HUES6 (cell line): ENCODE measurements around the gene MAB21L3.
"Not testable (repeated sequence)": the region's sequence is repeated elsewhere in the genome, so short reads cannot be mapped to it uniquely, and the experiment has no call there.

Experiments used
- H3K27ac ChIP-seq: 2 replicates; pipeline ENCODE4 v1.7.0; 2013; ENCODE audit warnings: low read depth, mild to moderate bottlenecking, low read length, inconsistent platforms
- H3K27me3 ChIP-seq: 2 replicates; pipeline ENCODE4 v1.6.1; 2013; ENCODE audit warnings: low read length; ENCODE audit not compliant: control insufficient read depth, insufficient read depth
- H3K36me3 ChIP-seq: 2 replicates; pipeline ENCODE4 v1.6.1; 2013; ENCODE audit warnings: low read length; ENCODE audit not compliant: control insufficient read depth, insufficient read depth
- H3K4me1 ChIP-seq: 2 replicates; pipeline ENCODE4 v1.6.1; 2013; ENCODE audit warnings: low read length; ENCODE audit not compliant: control insufficient read depth, insufficient read depth
- H3K4me3 ChIP-seq: 2 replicates; pipeline ENCODE4 v1.5.1; 2013; ENCODE audit warnings: low read depth, low read length
- H3K9ac ChIP-seq: one replicate; pipeline ENCODE4 v1.6.1; 2013; ENCODE audit warnings: mild to moderate bottlenecking, low read length
- H3K9me3 ChIP-seq: 2 replicates; pipeline ENCODE4 v1.6.1; 2013; ENCODE audit warnings: low read depth, low read length; ENCODE audit not compliant: control insufficient read depth, insufficient read depth

MAB21L3 gene

DNA sequence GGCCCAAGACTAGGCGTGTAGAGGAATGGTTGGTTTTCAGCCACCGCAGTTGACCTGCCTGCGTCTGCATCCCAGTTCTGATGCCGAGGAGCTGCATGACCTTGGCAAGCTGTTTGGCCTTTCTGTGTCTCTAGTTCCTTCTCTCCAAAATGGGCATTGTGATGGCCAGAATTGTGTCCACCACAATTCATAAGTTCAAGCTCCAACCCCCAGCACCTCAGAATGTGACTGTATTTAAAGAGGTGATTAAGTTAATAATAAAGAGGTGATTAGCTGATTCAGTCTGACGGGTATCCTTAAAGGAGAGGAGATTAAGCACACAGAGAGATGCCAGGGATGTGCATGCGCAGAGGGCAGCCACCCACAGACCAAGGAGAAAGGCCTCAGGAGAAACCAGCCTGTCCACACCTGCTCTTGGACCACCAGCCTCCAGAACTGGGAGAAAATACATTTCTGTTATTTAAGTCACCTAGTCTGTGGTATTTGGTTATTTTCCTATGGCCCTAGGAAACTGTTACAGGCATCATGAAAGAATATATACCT lies 28.5 kb downstream of the MAB21L3 start:
- no peaks in the 10 kb centered on the region for H3K36me3 ChIP-seq
- peaks cover 6% of the 10 kb centered on the region for H3K9me3 ChIP-seq
- no peak overlapping the region for H3K9ac ChIP-seq
- H3K27ac ChIP-seq = no peak overlapping the region
- no peaks in the 10 kb centered on the region for H3K27me3 ChIP-seq
- no peak overlapping the region for H3K4me3 ChIP-seq
- no peaks in the 10 kb centered on the region for H3K4me1 ChIP-seq

DNA sequence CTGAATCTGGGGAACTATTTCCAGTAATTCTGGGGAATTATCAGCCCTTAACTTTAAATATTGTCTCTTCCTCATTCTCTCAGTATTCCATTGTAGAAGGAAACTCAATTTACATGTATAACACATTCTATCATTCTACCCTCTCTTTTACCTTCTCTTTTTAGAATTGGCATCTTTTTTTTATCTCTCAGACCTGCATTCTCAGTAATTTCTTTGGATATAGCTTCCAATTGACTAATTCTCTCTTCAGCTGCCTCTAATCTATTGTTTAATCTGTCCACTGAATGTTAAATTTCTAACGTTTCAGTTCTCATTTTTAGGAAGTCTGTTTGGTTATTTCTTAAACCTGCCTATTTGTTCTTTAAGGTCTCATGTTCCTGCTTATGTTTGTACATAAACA lies 33.0 kb downstream of the MAB21L3 start:
- Histone ChIP-seq H3K4me1 (0 out of 2 replicates have a peak, but pooled peaks cover 3% of the 10 kb centered on the region), H3K9ac (no peak overlapping the region), H3K27me3 (no peaks in the 10 kb centered on the region), H3K27ac (no peak overlapping the region), H3K36me3 (no peaks in the 10 kb centered on the region), H3K4me3 (no peak overlapping the region), H3K9me3 (peaks cover 13% of the 10 kb centered on the region)

DNA sequence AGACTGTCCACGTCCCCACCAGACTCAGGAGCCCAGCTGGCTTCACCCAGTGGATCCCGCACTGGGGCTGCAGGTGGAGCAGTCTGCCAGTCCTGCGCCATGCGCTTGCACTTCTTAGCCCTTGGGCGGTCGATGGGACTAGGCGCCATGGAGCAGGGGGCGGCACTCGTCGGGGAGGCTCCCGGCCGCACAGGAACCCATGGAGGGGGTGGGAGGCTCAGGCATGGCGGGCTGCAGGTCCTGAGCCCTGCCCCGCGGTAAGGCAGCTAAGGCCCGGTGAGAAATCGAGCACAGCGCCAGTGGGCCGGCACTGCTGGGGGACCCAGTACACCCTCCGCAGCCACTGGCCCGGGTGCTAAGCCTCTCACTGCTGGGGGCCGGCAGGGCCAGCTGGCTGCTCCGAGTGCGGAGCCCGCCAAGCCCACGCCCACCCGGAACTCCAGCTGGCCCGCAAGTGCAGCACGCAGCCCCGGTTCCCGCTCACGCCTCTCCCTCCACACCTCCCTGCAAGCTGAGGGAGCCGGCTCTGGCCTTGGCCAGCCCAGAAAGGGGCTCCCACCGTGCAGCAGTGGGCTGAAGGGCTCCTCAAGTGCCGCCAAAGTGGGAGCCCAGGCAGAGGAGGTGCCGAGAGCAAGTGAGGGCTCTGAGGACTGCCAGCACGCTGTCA lies 35.4 kb downstream of the MAB21L3 start:
- peaks cover 13% of the 10 kb centered on the region for H3K9me3 ChIP-seq
- not testable (repeated sequence) for H3K9ac ChIP-seq, H3K27me3 ChIP-seq, H3K27ac ChIP-seq, H3K4me1 ChIP-seq, H3K36me3 ChIP-seq, H3K4me3 ChIP-seq

DNA sequence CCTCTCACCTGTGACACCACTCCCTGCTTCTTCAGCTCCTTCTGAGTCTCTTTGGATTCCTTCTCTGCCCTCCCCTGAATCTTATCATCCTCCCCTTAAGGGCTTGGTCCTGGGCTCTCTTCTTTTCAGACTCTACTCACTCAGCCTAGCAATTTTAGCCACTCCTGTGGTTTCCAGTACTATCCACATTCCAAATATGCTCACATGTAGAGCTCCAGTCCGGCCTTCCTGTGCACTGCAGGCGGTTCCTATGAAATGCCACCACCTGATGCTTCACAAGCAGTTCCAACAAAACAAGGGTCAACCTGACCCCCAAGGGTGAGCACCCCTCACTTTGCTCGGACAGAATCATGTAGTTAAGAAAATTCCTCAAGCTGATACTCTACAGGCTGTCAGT lies 35.9 kb downstream of the MAB21L3 start:
- Histone ChIP-seq H3K9me3 (peaks cover 13% of the 10 kb centered on the region), H3K9ac (no peak overlapping the region), H3K4me1 (peaks cover 6% of the 10 kb centered on the region; the same call in 1 of the 2 replicates), H3K27ac (no peak overlapping the region), H3K4me3 (no peak overlapping the region), H3K27me3 (peaks cover 10% of the 10 kb centered on the region), H3K36me3 (no peaks in the 10 kb centered on the region)

DNA sequence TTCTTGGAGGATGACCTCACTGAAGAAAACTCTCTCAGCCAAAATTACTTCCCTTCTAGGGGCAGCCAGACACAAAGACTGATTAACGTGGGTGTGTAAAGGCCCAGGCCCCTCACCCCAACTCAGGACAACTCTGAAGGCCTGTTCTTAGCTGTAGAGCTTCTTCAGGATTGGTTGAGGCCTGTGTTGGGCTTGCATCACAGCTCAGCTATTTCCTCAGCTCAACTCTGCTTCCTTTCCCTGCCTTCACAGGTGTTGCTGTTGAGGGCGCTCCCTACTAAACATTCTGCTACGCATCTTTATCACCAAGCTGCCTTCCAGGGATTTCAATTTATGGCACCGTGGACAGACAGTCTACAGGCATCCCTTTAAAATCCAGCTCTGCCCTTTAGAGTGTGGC lies 36.8 kb downstream of the MAB21L3 start:
- no peaks in the 10 kb centered on the region for H3K36me3 ChIP-seq

DNA sequence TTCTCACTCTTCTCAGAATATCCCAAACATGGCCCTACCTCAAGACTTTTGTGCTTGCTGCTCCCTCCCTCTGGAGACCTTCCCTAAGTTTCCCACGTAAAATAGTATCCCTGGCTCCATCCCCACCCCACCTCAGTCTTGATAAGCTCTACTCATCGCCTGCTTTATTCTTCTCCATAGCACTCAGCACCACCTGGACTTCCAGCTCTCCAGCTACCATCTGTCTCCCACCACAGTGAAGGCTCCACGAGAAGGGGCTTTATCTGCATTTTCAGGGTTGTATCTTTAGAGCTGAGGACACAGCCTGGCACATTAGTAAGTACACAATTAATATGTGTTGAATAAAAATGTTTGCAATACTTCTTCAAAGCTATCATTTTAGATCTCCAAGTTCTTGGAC lies 37.8 kb downstream of the MAB21L3 start:
- peaks cover 12% of the 10 kb centered on the region for H3K9me3 ChIP-seq
- peaks cover 6% of the 10 kb centered on the region for H3K4me1 ChIP-seq
- no peak overlapping the region for H3K4me3 ChIP-seq
- no peaks in the 10 kb centered on the region for H3K36me3 ChIP-seq
- no peak overlapping the region for H3K9ac ChIP-seq
- H3K27ac ChIP-seq = no peak overlapping the region
- peaks cover 12% of the 10 kb centered on the region for H3K27me3 ChIP-seq

More for the DNA sequence above, 36.8 kb downstream of the MAB21L3 start:
- peaks cover 6% of the 10 kb centered on the region for H3K4me1 ChIP-seq
- peaks cover 13% of the 10 kb centered on the region for H3K9me3 ChIP-seq
- no peak overlapping the region for H3K9ac ChIP-seq
- H3K4me3 ChIP-seq = no peak overlapping the region
- no peak overlapping the region for H3K27ac ChIP-seq
- peaks cover 12% of the 10 kb centered on the region for H3K27me3 ChIP-seq

DNA sequence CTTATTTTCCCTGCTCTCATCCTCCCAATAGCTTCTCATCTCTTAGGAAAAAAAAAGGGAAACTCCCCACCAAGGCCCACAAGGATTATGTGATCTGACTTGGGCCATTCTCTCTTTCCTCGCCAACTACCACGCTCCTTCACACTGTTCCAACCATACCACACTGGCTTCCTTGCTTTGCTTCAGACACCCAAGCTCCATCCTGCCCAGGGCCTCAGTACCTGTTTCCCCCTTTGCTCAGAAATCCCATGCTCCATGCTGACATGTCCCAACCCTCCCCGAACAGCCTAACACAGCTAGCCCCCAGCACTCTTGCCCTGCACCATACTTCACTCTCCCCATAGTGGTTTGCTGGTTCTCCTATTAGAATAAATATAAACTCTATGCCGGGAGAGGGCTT lies 39.2 kb downstream of the MAB21L3 start:
- H3K9me3 ChIP-seq = 0 out of 2 replicates have a peak, but pooled peaks cover 1% of the 10 kb centered on the region
- no peak overlapping the region for H3K9ac ChIP-seq
- H3K36me3 ChIP-seq = no peaks in the 10 kb centered on the region
- H3K4me3 ChIP-seq = no peak overlapping the region
- H3K4me1 ChIP-seq = peaks cover 6% of the 10 kb centered on the region
- no peak overlapping the region for H3K27ac ChIP-seq
- peaks cover 12% of the 10 kb centered on the region for H3K27me3 ChIP-seq

DNA sequence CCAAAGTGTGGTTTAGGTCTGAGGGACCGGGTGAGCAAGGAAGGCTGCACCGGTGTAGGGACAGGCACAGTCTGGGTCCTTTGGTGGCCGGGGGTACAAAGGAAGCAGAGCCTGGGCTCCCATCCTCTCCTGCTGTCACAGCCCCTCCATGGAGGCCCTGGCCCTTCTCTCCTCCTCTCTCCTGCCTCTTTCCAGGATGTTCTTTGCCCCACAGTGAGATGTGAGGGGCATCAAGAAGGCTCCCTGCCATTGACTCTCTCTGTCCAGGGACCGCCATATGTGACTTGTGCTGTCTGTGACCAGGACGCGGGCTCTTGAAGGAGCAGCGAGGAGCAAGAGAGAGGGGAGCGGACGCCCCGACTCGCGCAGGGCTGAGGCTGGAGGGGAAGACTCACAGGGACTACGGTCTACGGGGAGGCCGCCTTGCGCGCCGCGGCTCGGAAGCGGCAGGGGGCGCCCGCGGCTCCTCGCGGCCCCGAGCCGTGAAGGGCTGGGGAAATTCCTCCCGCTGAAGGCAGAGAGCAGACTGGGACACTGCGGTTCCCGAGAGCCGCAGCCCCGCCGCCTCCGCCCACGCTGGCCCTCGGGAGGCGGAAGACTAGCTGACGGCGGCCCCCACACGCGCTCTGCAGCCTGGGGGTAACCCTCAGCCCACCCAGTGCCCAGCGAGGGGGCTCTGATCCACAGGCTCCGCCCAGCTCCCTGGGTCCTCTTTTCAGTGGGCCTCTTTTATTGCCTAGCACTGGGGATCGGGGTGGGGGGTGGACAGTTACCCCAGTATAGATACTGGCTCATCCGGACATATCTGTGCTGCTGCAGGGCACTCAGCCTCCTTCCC lies 40.8 kb downstream of the MAB21L3 start:
- Histone ChIP-seq H3K4me1 (peaks cover 6% of the 10 kb centered on the region), H3K9ac (peak overlapping the region; percentile 51), H3K27me3 (peaks cover 12% of the 10 kb centered on the region), H3K36me3 (no peaks in the 10 kb centered on the region), H3K4me3 (peak overlapping the region; percentile 71), H3K27ac (no peak overlapping the region), H3K9me3 (no peaks in the 10 kb centered on the region)

DNA sequence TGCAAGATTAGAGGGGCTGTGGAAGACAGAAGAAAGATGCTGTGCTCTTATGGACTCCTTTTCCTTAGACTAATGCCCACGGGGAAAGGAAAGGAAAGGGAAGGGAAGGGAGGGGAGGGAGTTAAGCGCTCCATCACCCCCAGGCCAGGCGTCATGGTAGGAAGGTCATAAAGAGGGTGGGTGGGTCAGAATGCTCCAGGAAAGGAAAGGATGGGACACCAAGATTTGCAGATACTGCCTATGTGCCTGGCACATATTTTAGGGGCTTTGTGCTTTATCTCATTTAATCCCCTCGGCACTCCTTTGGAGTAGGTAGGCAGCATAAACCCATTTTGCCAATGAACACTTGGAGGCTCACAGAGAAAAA lies 41.4 kb downstream of the MAB21L3 start:
- peak overlapping the region; percentile 71 for H3K4me3 ChIP-seq
- peaks cover 6% of the 10 kb centered on the region for H3K4me1 ChIP-seq
- no peaks in the 10 kb centered on the region for H3K9me3 ChIP-seq
- no peaks in the 10 kb centered on the region for H3K36me3 ChIP-seq
- H3K27ac ChIP-seq = no peak overlapping the region
- H3K9ac ChIP-seq = peak overlapping the region; percentile 51
- H3K27me3 ChIP-seq = peaks cover 12% of the 10 kb centered on the region

DNA sequence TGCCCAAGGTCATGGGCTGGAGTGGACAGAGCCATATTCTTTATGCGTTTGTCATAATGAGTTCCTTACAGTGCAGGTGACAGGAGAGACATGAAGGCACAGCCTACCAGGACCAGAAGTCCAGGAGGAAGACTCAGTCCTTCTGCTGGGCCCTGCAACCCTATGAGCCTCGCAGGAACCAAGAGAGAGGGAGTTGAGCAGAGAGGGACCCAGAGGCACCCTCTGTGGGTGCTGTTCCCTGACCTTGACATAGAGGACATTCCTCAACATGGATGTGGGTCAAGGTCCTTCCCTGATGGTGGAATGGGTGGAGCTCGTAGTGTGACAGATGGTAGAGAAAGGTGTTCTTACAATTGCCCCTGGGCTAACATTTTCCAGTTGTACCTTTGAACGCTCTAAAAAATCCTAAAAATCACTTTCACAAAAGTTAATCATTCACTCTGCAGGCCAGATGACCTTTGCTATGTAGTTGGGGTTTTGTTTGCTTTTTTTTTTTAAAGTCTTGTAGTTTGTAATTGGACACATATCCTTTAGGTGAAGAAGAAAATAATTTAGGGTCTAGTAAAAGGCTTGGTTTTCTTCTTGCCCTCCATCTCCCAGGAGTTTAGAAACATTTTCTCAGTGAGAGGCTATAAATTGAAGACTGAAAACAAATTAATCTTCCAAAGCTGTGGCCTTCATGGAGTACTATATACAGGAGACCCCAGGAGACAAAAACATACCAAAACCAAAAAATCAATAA lies 41.9 kb downstream of the MAB21L3 start:
- no peak overlapping the region for H3K9ac ChIP-seq
- H3K4me3 ChIP-seq = no peak overlapping the region
- no peak overlapping the region for H3K27ac ChIP-seq
- peaks cover 12% of the 10 kb centered on the region for H3K27me3 ChIP-seq
- no peaks in the 10 kb centered on the region for H3K9me3 ChIP-seq
- H3K36me3 ChIP-seq = no peaks in the 10 kb centered on the region
- H3K4me1 ChIP-seq = peaks cover 6% of the 10 kb centered on the region

DNA sequence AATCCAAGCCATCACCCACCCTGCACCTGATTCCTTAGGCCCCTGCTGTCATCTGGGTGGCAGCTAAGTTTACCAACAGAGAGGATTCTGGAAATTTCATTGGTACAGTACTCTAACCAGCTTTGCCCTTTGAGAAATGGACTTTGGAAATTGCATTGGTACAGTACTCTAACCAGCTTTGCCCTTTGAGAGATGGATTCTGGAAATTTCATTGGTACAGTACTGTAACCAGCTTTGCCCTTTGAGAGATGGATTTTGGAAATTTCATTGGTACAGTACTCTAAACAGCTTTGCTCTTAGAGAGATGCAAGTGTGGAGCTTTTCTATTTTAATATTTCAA lies 42.5 kb downstream of the MAB21L3 start:
- Histone ChIP-seq H3K27ac (no peak overlapping the region), H3K27me3 (peaks cover 12% of the 10 kb centered on the region), H3K4me1 (peaks cover 4% of the 10 kb centered on the region), H3K4me3 (no peak overlapping the region), H3K9me3 (no peaks in the 10 kb centered on the region), H3K36me3 (no peaks in the 10 kb centered on the region), H3K9ac (no peak overlapping the region)
